HepG2 (cell line): Measurements from ENCODE around the gene PAIP1. TPM values are rescaled to one million over a fixed set of nuclear protein-coding genes. Genes with fewer than 3 reads are reported as not detected.
A peak's percentile ranks its signal among the peaks of the same experiment; 100 is the strongest.

Experiments used
- FOXP4 ChIP-seq: sonication (generic); formaldehyde crosslinking; IDR thresholded peaks from 2 replicates; pipeline ENCODE4 v1.4.0; 2020; ENCODE audit warnings: missing genetic modification reagents
- HNF1A ChIP-seq, 2 experiments: sonication (generic) in 1 of 2; formaldehyde crosslinking in 1 of 2; IDR thresholded peaks; 2 replicates each; pipeline versions ENCODE4 v1.4.0 to v1.6.1; 2016 to 2020; ENCODE audit warnings: borderline replicate concordance in 1 of 2, low read depth in 1 of 2, mild to moderate bottlenecking in 1 of 2, missing genetic modification reagents in 1 of 2
- MAX ChIP-seq: IDR thresholded peaks from 2 replicates; pipeline ENCODE4 v1.6.1; 2012; ENCODE audit warnings: inconsistent platforms
- NFKB2 ChIP-seq: sonication (generic); formaldehyde crosslinking; IDR thresholded peaks from 2 replicates; pipeline ENCODE4 v1.4.0; 2020; ENCODE audit warnings: missing genetic modification reagents, borderline replicate concordance
- RBM22 ChIP-seq: fragments of 200-400 bp; formaldehyde crosslinking; optimal IDR thresholded peaks from 2 replicates; pipeline ENCODE3; 2017; ENCODE audit warnings: mild to moderate bottlenecking, low read length, moderate library complexity
- SMAD1 ChIP-seq: sonication (generic); formaldehyde crosslinking; IDR thresholded peaks from 2 replicates; pipeline ENCODE4 v1.4.0; 2020; ENCODE audit warnings: missing genetic modification reagents, low read depth, mild to moderate bottlenecking, borderline replicate concordance
- SMARCC2 ChIP-seq: fragments of 450-650 bp; IDR thresholded peaks from 2 replicates; pipeline ENCODE4 v1.6.1; 2017; ENCODE audit warnings: antibody characterized with exemption, mild to moderate bottlenecking
- SMARCE1 ChIP-seq: fragments of 450-650 bp; IDR thresholded peaks from 2 replicates; pipeline ENCODE4 v1.6.1; 2017; ENCODE audit warnings: borderline replicate concordance
- SMYD3 ChIP-seq: sonication (generic); formaldehyde crosslinking; IDR thresholded peaks from 2 replicates; pipeline ENCODE4 v1.8.1; 2023; ENCODE audit warnings: mild to moderate bottlenecking, missing genetic modification reagents
- U2AF1 ChIP-seq: fragments of 200-400 bp; formaldehyde crosslinking; optimal IDR thresholded peaks from 2 replicates; pipeline ENCODE3; 2017; ENCODE audit warnings: mild to moderate bottlenecking, low read depth, low read length
- ZBTB49 ChIP-seq: sonication (generic); formaldehyde crosslinking; IDR thresholded peaks from 2 replicates; pipeline ENCODE4 v1.4.0; 2020; ENCODE audit warnings: missing genetic modification reagents, borderline replicate concordance
- ZNF207 ChIP-seq: fragments of 450-650 bp; IDR thresholded peaks from 2 replicates; pipeline ENCODE4 v1.6.1; 2016; ENCODE audit warnings: antibody characterized with exemption, borderline replicate concordance
- ZNF230 ChIP-seq: sonication (generic); formaldehyde crosslinking; IDR thresholded peaks from 2 replicates; pipeline ENCODE4 v1.4.0; 2020; ENCODE audit warnings: mild to moderate bottlenecking, missing genetic modification reagents
- ZNF343 ChIP-seq: sonication (generic); formaldehyde crosslinking; IDR thresholded peaks from 2 replicates; pipeline ENCODE4 v1.4.0; 2020; ENCODE audit warnings: mild to moderate bottlenecking, missing genetic modification reagents
- ZNF354B ChIP-seq: sonication (generic); formaldehyde crosslinking; IDR thresholded peaks from 2 replicates; pipeline ENCODE4 v1.8.0; 2022; ENCODE audit warnings: mild to moderate bottlenecking, missing genetic modification reagents
- ZNF367 ChIP-seq: sonication (generic); formaldehyde crosslinking; IDR thresholded peaks from 2 replicates; pipeline ENCODE4 v1.4.0; 2020; ENCODE audit warnings: missing genetic modification reagents, borderline replicate concordance
- ZNF710 ChIP-seq: sonication (generic); formaldehyde crosslinking; IDR thresholded peaks from 2 replicates; pipeline ENCODE4 v1.5.0; 2020; ENCODE audit warnings: mild to moderate bottlenecking, missing genetic modification reagents, borderline replicate concordance
- polyA plus RNA-seq, 8 experiments: library from polyadenylated mRNA; depleted of rRNA in 3 of 8; stranded (reverse) in 7 of 8; unstranded in 1 of 8; fragments of >200 nt; fragmentation: Illumina TruSeq in 4 of 8; extraction: Trizol in 4 of 8; gene quantifications; 2 replicates each; pipeline versions ENCODE4 v1.2.1 to v1.2.3, GENCODE V29; 2011 to 2016; ENCODE audit warnings: low read depth in 4 of 8, missing spikeins in 1 of 8, mixed read lengths in 1 of 8; ENCODE audit not compliant: insufficient read depth in 1 of 8
- total RNA-seq, 5 experiments: library from RNA; depleted of rRNA; stranded (reverse); fragments of >200 nt; fragmentation: Illumina TruSeq; extraction: Trizol; gene quantifications; 2 replicates each; pipeline ENCODE4 v1.2.3, GENCODE V29; 2016; ENCODE audit warnings: low read depth in 1 of 5

The PAIP1 gene
- total and polyA plus RNA-seq, 2 of the 13 experiments (the other 11 are each of a cell fraction or from before 2014, with no cell fraction given) = 96.6 to 116 TPM

GRCh38 chr5:43602461-43603343 lies 45.8 kb upstream of the PAIP1 start, which contains the start of gene NNT (continued):
- TF ChIP-seq SMARCC2 = no peak
- 0 out of 2 replicates have a peak, but pooled peaks have one; percentile 16 for TF ChIP-seq ZNF230 (CRISPR knock-in tag)
- peak; percentile 94; the same call in 1 of the 2 replicates for TF ChIP-seq NFKB2 (CRISPR knock-in tag)
- TF ChIP-seq FOXP4 (CRISPR knock-in tag) = peak; percentile 43
- TF ChIP-seq HNF1A (IDR thresholded peaks at IDR 0.05; ENCODE audit: low read depth) = no peak
- TF ChIP-seq HNF1A (CRISPR knock-in tag; IDR thresholded peaks at IDR 0.05; ENCODE audit: borderline replicate concordance) = no peak
- TF ChIP-seq MAX = peak; percentile 94
- TF ChIP-seq ZNF343 (CRISPR knock-in tag) = no peak
- no peak; the same call in 1 of the 2 replicates for TF ChIP-seq ZNF710 (CRISPR knock-in tag)
- no peak for TF ChIP-seq SMAD1 (CRISPR knock-in tag)
- TF ChIP-seq U2AF1 = no peak
- no peak for TF ChIP-seq RBM22
- no peak for TF ChIP-seq ZNF207
- no peak for TF ChIP-seq SMARCE1
- TF ChIP-seq ZNF367 = peak; percentile 67; the same call in 1 of the 2 replicates
- no peak for TF ChIP-seq ZBTB49
- no peak for TF ChIP-seq SMYD3
- TF ChIP-seq ZNF354B (CRISPR knock-in tag) = no peak
